AG08395 (cell line): Measurements from ENCODE around the gene DPH6.
"Not testable (repeated sequence)": the region's sequence is repeated elsewhere in the genome, so short reads cannot be mapped to it uniquely, and the experiment has no call there.

ENCODE experiments used
- DNase-seq: peaks from one replicate; pipeline ENCODE4 v3.0.0; 2012; ENCODE audit warnings: mixed read lengths, low spot score

DPH6 gene, protein sequence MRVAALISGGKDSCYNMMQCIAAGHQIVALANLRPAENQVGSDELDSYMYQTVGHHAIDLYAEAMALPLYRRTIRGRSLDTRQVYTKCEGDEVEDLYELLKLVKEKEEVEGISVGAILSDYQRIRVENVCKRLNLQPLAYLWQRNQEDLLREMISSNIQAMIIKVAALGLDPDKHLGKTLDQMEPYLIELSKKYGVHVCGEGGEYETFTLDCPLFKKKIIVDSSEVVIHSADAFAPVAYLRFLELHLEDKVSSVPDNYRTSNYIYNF

DNA sequence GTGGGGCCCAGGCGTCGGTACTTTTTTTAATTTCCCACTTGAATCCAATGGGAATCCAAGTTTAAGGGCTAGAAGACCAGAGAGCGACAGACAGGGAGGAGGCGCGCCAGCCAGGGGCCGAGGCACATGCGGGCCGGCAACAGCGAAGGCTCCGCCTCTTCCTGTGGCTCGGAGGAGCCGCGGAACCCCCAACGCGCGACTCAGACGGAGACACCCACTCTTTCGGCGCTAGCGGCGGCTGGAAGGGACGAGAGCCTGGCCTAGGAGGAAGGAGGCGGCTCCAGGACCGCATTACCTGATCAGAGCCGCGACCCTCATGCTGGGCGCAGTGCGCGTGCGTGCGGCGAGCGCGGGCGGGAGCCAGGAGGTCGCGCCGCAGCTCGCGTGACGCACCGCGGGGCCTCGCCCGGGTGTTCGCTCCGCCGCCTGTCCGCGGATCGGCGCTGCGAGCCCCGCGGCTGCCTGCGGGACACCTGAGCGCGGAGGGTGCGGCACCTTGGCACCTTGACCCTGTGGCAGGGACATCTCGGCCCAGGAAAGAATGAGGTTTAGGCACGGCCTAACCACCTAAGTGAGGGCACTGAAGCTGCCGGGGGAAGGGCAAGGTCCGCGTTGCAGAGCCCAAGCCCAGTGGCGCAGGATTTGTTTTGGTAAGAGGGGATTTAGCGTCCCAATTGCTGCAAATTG is at the start of gene DPH6:
Gene DPH6 (minus strand): TSS at position 342 of the 687 bp plus-strand sequence. CDS start 24 bp downstream, at position 318.
- peak; percentile 81 for DNase-seq

DNA sequence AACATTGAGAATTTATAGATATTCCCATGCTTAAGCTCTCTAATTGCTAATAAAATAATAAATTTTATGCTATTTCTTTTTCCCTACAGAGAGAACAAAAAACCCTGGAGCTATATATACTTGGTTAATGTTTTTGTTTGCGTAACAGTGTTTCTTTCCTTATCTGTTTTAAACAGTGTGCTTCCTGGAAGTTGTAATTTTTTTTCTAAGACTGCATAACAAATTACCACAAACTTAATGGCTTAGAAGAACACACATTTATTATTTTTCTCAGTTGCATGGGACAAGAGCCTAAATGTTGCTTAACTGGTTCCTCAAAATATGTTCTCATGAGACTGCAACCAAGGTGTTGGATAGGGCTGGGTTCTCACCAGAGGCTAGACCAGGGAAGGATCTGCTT is 49.7 kb upstream of the DPH6 start:
- no peak for DNase-seq

DNA sequence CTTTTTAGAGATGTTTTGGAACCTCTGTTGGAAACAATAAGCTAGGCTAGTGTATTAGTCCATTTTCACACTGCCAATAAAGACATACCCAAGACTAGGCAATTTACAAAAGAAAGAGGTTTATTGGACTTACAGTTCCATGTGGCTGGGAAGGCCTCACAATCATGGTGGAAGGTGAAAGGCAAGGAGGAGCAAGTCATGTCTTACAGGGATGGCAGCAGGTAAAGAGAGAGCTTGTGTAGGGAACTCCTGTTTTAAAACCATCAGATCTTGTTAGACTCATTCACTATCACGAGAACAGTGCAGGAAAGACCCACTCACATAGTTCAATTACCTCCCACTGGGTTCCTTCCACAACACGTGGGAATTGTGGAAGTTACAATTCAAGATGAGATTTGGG is 46.0 kb upstream of the DPH6 start:
- not testable (repeated sequence) for DNase-seq

DNA sequence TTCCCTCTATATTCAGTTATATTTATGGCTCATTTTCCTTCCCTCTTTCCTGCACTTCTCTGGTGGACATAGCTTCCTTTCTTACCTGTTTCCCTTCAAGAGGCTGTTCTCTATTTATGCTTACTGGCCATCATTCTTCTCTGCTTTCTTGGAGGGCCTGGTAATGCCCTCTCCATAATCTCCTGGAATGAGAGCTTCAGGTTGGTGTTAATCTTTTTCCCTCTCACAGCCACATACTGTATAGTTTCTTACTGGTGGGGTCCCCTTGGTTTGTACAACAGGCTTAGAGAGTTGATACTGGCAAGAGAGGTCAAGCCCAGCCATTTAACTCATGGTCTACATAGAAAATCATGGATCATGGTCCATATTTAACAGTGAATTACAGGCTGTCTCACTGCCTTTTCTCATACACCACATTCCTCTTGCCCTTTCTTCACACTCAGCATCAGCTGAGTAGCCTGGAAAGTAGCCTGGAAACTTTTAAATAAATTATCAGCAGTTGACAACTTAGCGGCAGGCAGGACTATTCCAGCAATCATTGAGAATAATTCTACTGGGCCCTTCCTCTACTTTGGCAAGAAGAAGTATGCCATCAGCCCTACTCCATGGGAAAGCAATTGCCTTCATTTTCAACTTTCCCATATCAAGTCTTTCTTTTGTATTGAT is 38.0 kb upstream of the DPH6 start:
- DNase-seq, result peak; percentile 5

DNA sequence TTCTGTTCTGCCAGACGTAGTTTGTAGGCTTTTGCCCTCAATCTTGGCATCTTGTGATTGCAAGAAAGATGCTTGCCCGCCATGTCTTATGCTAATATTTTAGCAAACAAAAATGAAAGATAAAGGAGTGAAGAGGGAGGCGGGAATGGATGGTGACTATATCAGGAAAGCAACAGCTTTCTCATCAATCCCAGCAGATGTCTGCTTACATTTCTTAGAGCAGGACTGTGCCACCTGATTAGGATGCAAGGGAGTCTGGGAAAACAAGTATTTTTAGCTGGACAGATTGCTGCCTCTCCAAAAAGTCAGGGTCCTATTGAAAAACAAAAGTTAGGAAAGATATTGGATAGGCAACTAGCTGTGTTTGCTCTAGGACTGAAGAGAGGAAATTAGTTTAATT is 34.6 kb upstream of the DPH6 start:
- no peak for DNase-seq

DNA sequence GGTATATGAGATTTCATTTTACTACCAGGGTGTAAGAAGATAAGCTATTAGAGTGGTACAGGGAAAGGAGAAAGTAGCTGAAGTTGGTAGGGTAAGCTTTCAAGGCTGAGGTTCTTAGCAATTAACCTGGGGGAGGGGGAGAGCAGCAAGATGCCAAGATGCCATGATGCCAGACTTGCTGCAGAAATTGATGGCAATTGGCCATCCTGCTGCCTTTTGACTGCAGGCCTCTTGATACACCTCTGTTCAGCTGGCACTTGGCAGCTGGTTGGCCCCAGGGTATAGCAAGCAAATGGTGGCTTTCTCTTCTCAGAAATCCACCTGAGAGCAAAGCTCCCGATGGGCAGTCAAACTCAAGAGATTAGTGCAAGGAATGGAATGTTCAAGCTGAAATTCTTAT is 21.4 kb upstream of the DPH6 start:
- no peak for DNase-seq

DNA sequence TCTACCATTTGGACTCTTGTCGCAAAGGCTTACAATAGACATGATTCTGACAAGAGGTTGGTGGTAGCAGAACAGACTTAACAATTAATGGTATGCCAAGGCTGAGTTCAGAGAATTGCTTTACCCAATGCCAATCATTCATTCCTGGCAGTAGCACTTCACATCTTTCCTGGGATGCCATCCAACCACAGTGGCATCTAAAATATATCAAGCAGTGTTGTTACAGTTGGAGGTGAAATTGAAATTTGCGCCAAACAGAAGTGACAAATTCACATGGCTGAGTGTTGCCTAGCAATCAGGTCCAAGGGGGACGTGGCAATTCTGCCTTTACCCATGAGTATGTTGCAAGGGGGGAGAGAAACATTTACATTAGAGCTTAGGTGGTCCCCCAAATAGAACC is 21.0 kb upstream of the DPH6 start:
- DNase-seq, result no peak

DNA sequence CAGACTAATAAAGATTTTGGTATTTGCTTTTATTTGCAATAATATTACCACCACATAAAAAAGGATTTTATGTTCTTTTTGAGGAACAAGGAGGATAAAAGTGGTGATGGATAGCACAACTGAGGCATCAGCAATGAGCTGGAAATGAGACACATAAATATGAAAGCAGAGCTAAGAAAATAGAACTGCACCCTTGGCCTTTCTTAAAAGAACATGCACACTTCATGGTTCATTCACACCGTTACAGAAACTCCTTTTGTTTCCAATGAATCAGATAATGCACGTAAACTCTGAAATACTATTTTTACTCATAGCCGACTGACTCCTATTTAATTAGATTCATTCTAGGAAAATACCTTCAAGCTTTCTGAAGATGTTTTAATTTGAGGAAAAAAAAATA is 19.9 kb upstream of the DPH6 start:
- no peak for DNase-seq

DNA sequence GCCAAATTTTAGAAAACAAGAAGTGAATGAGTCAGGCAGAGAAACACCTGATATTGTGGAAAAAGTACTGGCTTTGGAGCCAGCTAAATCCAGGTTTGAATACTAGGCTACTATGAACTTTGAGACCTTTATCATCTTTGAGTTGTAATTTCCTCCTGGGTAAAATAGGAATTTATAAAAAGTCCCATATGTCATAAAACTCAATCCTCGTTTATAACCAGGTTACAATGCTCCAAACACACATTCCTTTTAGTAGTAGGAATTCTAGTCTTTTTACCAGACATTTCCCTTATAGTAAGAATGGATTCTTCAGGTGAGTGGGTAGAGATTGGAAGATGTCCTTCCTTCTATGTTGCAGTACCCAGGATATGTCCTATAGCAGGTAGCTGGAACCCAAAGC is 16.7 kb upstream of the DPH6 start:
- no peak for DNase-seq

DNA sequence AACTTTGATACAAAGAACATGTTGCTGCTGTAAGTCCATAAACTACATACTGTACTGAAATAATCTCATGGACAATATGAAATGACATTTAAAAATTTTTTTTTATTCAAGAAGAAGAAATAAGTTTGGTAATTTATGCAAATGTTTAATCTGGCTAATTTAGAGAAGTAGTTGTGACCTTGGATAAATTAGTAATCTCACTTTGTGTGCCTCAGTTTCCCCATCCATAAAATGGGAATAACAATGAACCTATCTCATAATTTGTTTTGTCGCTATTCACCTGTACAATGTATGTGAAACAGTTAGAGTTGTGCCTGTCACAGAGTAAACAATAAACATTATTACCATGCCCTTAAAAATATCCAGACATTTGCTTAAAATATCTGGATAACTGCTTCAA is 15.3 kb upstream of the DPH6 start:
- no peak for DNase-seq

DNA sequence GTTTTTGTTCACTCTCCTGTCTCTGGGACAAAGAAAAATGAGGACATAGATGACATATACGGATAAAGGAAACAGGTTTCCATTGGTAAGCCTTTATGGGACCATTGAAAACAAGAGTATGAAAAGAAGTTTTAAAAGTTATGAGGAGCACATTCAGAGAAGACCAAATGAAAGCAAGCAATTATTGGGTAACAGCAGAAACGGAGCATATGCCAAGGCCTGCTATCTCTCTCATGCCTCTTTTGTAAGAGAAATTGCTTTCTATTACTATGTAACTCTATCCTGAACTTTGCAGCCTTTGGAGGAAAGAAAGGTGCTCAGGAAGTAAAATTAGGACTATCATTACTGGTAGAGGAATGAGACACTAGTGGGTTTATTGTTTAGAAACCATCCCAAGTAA is 14.9 kb upstream of the DPH6 start:
- no peak for DNase-seq

DNA sequence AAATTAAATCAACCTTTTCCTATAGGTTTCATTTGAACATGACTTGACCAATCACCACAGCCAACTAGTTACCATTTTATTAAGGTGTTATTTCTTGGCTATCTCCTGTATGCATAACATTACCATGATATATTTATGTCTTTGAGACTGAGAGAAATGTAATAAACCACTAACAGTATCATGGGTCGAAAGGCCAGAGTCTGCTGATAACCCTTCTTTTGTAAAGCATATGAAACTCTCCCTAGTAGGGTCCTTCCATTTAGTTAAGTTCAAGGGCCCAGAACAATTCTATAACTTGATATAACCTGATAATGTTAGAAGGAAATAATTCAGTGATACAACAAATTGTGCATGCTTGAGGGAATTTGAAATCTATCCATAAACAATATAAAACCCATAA is 14.3 kb upstream of the DPH6 start:
- DNase-seq, result no peak

DNA sequence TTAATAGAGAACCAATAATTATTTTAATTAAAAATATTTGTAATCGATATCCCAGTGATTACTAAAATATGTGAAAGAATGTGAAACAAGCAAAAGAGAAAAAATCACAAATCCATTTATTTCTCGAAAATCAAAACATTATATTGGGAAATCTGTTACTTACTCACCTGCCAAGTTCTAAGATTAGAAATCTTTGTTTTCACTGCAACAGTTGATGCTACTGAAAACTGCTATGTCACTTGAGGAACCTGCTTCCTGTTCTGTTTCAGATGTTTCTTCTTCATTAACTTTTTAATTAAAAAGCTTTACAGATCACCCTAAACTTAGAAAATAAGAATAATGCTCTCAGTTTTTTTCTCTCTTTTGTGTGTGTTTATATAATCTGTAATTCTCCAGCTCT is 13.7 kb upstream of the DPH6 start:
- no peak for DNase-seq

DNA sequence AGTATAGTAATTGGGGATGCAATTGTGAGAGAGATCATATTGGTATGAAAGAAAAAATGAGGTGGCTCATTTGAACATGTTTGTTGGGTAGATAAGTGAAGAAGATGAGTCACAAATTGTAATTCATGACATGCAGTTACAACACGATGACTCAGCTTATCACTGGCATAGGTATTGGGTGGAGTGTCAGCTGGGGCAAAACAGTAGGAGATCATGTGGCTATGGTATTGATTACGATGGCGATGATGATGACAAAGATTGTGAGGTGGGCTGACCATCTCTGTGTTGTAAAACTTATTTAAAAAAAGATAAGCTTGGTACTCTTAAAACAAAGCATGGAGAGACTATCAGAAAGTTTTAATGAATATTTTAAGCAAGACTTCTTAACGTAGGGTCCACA is 11.6 kb upstream of the DPH6 start:
- DNase-seq, result peak; percentile 68

DNA sequence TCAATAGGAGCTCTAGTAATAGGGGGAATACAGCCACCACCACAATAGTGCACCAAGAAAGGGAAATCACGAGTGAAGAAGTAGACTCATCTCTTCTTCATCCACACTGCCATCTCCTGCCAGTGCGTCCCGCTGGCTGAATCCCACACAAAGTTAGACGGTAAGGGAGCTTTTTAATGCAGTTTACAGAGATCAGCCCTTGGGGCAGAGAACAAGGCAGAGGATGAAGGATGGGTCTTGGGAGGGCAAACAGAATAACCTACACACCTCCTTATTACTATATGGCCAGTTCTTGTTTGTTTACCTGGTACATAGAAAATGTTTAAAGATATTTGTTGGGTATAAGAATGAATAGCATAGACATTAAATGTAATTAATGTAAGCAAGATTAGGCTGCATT is 11.0 kb upstream of the DPH6 start:
- DNase-seq, result no peak

DNA sequence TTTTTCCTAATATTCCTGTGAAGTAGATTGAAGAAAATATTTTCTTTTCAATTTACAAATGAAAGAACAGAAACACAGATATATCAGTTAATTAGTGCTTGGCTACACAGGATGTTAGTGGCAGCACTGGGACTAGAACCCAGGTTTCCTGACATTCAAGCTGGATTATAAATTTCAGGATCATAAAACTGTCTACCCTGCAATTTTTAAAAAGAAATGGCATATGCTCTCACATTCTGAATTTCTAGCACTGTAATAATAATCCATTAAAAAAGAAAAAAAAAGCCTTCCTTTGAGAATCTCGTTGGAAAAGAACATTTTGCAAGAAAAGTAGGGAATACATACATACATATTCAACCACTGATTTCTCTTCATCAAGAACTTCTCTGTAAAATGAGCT is 9.3 kb upstream of the DPH6 start:
- no peak for DNase-seq

DNA sequence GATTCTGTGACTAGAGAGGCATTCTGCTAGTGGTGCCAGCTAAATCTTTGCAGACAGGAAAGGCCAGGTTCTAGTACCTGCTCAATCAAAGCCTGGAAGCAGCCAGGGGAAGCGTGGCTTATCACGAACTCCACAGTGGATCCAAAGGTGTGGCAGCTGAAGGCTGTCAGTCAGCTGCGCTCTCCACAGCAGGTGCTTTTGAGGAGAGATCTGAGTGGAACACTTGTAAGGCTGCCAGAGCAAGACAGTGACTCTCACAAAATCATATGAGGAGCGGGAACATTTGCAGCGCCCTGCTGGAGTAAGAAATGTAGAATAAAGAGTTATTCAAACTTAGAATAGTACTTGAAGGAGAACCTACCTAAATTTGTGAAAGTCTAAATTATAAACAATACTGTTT is 5.0 kb upstream of the DPH6 start:
- no peak for DNase-seq

DNA sequence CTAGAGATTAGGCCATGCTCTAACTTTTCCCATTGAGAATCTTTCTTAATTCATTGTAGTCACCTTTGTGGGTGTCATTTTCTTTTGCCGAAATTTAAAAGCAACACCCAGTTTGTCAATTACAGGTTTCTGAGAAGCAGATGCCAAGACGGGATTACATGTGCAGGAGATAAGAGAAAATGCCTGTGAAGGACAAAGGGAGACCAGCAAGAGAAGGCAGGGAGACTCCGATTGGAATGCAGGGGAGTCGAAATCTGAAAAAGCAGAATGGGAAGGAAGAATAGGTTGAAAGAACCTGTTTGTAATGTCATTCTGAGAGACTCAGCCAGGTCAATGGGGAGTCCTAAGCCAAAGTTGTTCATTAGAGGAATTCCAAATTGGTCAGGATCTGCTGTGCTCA is 3.6 kb upstream of the DPH6 start:
- no peak for DNase-seq

DNA sequence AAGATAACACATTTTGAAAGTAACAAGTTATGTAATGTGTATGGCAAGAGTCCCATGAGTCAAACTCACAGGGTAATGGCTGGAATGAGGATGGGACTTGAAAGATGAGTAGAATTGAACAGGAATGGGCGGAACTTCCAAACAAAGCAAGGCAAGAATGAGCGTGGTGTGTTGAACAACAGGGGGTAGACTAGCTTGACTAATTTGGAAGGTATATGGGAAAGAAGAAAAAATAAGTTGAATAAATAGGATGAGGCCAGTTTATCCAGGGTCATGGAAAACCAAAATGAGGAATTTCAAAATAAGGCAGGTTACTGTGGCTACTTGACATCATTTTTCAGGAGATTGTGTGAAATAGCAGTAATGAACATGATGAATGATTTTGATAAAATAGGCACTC is 2.5 kb upstream of the DPH6 start:
- DNase-seq, result no peak

DNA sequence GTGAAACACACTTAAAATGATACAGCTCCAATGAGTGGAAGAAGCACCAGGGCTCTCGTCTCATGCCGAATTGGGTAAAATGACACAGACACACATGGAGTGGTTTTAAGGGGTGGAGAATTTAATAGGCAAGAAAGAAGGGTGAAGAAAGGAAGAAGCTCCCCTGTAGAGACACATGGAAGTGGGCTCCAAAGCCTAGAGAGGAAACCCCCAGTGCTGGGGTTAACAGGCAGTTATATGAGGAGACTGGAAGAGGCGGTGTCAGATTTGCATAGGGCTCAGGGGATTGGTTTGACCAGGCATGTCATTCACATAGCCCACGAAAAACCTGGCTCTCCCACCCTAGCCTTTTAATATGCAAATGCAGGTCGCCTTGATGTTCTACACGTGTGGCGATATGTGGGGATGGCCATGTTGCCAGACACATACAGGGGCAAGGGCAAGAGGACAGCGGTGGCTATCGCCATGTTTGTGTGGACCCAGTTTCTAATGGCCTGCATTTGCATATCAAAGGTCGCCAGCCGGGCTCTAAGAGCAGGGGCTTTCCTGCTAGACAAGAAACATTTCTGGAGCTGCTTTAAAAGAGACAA is 1.9 kb upstream of the DPH6 start:
- no peak for DNase-seq

DNA sequence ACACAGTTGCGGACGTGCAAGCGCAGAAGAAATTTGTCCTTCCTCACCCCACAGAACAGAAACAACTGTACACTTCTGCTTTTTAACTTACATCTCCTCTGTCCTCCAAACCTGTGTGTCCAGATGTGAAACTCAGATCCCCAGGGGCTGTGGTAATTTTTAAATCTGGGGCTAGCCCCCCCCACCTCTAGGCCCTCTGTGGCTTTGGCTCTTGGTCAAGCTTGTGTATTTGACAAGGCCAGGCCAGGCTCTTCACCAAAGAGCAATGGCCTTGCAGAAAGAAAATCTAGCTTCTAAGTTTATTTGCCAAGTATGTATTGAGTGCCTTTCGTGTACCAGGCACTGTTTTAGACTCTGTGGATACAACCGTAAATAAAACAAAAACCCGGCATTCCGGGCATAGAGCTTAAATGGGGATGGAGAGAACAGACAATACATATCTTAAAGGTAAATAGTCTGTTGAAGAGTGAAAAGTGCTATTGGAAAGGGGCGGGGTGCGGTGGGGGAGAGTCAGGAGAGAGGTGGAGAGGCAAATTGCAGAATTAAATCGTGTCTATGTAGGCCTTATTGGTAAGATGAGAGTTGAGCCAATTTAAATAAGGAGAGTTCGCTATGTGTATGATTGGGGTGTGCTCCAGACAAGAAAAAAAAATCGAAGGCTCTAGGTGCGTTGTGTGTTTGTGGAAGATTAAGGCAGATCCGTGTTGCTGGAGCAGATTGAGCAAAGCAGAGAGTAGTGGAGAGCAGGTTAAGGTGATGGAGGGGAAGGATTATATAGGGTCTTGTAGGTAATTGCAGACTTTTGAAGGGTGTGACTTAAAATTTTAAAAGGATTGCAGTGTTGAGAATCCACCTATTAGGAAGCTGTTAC is 781 bp upstream of the DPH6 start:
- no peak for DNase-seq

DNA sequence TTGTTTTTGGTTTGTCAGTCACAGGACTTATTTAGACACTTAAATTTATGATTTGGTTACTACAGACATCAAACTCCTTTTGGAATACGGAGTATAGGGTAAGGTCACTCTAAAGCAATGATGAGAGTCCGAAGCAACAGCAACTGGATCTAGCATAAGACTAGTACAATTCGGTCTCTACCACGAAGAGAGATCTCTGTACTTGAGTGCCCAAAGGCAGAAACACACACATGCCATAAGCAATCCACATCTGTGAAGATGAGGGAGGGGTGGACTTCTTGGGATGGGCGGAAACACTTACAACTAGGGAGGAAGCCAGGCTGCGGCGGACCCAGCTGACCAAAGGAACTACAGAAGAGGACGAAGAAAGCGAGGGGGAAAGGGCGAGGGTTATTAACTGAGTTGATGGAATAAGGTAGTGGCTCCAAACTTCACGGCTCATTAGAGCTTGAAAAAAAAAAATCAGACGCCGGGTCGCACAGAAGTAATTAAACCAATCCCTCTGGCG is 595 bp downstream of the DPH6 start:
- peak; percentile 29 for DNase-seq
